ENCODE results near the gene HMGXB4.

DNA sequence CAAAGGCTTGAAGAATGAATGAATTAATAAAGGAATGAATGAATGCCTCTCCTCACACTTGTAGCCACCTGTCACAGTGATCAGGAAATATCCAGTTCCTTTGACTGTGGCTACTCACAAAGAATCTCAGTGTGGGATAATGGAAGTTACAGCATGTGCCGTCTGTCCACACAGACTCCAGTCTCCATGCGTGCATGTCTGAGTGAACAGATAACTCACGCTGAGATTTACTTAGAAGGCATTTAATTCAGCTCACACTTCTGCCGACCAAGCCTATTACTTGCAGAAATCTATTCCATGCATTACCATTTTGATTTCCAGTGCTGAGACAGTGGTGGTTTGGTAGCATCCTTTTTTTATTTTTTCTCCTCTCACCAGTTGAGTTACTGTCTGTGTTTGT lies 32.3 kb upstream of the HMGXB4 start:
- TF ChIP-seq, protein P1, sequence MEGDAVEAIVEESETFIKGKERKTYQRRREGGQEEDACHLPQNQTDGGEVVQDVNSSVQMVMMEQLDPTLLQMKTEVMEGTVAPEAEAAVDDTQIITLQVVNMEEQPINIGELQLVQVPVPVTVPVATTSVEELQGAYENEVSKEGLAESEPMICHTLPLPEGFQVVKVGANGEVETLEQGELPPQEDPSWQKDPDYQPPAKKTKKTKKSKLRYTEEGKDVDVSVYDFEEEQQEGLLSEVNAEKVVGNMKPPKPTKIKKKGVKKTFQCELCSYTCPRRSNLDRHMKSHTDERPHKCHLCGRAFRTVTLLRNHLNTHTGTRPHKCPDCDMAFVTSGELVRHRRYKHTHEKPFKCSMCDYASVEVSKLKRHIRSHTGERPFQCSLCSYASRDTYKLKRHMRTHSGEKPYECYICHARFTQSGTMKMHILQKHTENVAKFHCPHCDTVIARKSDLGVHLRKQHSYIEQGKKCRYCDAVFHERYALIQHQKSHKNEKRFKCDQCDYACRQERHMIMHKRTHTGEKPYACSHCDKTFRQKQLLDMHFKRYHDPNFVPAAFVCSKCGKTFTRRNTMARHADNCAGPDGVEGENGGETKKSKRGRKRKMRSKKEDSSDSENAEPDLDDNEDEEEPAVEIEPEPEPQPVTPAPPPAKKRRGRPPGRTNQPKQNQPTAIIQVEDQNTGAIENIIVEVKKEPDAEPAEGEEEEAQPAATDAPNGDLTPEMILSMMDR (IDR thresholded peaks at IDR 0.05; ENCODE audit: low read length): no peak
- no peak for TF ChIP-seq EZH2 (IDR thresholded peaks at IDR 0.05; ENCODE audit: borderline replicate concordance, low read length)

All from OCI-LY1 (cell line).